ENCODE measurements around the gene SELENOO.
"Not testable (repeated sequence)": the region's sequence is repeated elsewhere in the genome, so short reads cannot be mapped to it uniquely, and the experiment has no call there.

Gene SELENOO

DNA sequence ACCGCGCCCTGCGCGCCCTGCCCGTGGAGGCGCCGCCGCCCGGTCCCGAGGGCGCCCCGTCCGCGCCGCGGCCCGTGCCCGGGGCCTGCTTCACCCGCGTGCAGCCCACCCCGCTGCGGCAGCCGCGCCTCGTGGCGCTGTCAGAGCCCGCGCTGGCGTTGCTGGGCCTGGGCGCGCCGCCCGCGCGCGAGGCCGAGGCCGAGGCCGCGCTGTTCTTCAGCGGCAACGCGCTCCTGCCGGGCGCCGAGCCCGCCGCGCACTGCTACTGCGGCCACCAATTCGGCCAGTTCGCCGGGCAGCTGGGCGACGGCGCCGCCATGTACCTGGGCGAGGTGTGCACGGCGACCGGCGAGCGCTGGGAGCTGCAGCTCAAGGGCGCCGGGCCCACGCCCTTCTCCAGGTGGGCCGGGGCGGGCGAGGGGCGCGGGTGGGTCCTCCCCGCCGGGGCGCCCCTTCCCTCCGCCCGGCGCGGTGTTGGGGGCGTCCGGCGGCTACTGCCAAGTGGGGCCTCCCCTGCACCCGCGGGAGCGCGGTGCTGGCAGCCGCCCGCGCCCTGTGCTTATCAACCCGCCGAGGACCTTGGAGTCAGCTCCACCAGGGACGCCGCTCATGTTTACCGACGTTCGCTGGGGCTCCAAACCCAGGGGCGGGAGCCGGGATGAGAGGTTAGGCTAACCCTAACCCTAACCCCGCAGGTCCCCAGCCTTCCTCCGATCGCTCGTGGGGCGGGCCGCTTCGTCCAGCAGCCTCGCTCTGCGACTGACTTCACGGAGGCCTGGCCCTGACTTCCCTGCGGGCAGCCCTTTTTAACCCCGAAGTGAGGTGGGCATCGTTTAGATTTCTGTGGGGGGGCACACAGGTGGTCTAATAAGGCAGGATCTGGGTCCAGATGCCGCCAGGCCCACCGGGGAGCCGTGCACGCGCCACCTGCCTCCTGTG lies 649 bp downstream of the SELENOO start:
- DNase-seq, result no peak

DNA sequence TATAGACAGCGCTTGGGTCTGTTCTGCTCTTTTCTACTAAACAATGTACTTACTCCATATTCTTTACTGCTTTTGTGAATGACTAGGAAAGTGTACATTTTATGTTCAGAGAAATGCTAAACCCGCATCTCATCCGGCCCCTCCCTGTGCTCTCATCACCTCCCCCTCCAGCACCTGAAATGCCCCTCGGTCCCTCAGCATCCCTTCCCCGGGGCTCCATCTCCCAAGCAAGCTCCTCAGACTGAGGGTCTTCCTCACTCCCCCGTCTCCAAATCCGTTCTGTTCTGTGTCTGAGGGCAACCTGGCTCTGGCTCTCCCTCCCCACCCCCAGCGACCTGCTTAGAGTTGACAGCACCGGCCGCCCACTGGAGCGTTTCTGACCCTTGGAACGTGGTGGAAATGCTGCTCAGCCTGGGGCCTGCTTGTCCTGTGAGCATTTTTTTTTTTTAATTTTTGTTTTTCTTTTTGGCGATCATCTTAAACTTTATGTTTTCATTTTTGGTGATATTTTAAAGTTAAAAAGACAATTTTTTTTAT lies 1.4 kb downstream of the SELENOO start:
- no peak for DNase-seq

DNA sequence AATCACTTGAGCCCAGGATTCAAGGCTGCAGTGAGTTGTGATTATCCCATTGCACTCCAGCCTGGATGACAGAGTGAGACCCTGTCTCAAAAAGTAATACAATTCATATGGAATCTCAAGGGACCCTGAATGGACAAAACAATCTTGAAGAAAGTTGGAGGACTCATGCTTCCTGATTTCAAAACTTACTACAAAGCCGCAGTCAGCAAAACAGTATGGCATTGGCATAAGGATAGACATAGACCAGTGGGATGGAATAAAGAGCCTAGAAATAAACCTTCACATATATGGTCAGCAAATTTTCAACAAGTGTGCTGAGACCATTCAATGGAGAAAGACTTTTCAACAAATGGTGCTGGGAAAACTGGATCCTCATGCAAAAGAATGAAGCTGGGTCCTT lies 2.5 kb downstream of the SELENOO start:
- no peak for DNase-seq

DNA sequence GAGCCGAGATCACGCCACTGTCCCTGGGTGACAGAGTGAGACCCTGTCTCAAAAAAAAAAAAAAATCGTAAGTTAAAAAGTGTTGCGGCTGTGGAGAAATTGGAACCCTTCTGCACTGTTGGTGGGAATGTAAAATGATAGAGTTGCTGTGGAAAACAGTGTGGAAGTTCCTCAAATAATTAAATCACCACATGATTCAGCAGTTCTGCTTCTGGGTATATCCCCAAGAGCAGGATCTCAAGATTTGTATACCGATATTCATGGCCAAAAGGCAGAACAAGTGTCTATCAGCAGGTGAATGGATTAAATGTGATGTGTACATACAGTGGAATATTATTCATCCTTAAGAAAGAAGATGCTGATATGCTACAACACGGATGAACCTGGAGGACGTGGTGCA lies 3.8 kb downstream of the SELENOO start:
- DNase-seq, result no peak

DNA sequence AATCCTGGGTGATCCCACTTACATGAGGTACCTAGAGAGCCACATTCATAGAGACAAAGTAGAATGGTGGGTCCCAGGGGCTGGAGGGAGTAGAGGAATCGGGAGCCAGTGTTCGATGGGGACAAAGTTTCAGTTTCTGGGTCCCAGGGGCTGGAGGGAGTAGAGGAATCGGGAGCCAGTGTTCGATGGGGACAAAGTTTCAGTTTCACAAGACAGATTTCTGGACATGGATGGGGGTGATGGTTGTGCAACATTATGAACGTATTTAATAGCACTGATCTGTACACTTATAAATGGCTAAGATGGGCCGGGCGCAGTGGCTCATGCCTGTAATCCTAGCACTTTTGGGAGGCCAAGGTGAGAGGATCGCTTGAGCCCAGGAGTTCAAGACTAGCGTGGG lies 4.2 kb downstream of the SELENOO start:
- not testable (repeated sequence) for DNase-seq

DNA sequence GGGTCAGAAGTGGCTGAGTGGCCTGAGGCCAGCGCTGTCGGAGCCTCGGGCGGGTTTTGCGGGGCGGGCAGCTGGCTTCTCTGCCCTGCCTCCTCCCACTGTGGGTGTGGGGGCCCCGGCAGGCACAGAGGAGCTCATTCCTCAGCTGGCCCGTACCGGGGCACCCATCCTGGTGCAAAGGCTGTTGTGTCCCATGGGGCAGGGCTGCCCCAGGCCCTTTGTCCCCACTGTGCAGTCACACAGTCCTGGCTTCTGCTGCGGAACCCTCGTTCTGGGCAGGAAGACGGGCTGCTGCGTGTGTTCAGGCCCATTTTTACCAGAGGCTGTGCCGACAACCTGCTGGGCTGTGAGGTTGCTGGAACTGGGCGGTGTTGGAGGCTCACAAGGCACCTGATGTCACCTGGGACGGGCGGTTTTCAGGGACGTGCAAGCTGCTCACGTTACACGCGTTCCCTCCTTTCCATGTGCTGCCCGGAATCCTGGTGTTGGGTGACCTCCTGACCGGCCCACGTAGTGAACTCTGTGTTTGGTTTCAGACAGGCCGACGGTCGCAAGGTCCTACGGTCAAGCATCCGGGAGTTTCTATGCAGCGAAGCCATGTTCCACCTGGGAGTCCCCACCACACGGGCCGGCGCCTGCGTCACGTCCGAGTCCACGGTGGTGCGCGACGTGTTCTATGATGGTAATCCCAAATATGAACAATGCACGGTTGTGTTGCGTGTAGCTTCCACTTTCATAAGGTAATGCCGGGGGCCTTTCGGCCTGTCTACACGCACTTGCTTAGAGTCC lies 5.2 kb downstream of the SELENOO start:
- DNase-seq, result no peak

DNA sequence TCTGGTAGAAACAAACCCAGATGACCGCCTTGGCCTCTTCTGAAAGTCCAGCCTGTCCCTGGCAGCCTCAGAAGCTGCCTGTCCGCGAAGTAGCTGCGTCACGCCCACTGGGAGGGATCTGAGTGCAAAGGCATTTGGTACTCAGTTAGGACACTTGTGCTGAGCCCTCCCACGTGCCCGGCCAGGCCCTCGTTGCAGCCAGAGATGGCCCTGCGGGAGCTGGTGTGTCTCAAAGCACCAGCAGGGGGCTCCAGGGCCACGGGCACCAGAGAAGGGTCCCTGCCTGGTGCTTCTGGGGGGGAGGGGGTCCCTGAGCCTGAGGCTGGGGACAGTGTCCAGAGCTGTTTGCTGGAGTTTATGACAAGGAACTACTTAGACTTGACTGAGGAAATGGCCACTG lies 5.8 kb downstream of the SELENOO start:
- no peak for DNase-seq

DNA sequence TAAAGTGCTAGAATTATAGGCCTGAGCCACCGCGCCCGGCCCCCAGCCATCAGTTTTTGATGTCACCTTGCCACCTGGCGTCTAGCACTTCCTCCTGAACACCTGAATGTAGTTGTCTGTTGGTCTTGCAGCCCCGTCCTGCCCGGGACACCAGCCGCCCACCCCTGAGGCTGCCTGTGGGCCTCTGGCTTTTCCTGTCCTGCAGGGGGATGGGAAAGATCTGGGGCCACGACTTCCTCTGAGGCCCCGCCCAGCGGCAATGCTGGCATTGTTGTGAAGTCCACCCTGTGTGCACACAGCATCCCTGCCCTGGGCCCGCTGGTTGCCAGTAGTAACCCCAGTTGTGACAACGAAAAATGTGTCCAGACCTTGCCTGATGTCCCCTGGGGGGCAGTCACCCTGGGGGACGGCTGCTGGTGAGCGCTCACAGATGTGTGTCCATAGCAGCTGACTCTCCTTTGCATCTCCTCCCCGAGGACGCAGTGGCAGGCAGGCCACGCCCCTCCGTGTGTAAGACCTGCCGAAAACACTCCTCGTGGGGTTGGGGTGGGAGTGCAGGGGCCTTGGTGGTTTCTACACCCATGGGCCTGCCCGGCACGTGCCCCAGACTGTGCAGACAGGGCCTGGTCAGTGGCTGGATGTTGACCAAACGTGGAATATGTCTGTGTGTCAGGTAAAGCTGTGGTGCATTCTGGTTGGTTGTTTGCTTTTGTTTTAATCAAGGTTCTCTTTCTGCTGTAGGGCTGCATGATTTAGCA lies 6.8 kb downstream of the SELENOO start:
- no peak for DNase-seq

DNA sequence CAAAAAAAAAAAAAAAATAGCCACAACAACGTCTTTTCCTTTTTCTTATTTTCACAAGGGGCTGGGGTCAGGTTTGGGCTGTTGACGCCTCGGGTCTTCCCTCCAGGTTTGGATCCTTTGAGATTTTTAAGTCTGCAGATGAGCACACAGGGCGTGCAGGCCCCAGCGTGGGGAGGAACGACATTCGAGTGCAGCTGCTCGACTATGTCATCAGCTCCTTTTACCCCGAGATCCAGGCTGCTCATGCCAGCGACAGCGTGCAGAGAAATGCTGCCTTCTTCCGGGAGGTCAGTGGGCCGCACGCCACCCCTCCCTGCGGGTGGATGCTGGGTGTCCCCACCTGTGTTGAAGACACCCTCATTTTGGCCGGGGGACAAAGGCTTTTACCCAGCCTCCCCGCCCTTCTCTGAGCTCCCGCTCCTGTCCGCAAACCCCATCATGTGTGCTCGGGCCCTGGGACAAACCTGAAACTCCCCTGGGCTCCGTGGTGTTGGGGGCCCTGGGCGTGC lies 7.7 kb downstream of the SELENOO start:
- DNase-seq, result no peak

DNA sequence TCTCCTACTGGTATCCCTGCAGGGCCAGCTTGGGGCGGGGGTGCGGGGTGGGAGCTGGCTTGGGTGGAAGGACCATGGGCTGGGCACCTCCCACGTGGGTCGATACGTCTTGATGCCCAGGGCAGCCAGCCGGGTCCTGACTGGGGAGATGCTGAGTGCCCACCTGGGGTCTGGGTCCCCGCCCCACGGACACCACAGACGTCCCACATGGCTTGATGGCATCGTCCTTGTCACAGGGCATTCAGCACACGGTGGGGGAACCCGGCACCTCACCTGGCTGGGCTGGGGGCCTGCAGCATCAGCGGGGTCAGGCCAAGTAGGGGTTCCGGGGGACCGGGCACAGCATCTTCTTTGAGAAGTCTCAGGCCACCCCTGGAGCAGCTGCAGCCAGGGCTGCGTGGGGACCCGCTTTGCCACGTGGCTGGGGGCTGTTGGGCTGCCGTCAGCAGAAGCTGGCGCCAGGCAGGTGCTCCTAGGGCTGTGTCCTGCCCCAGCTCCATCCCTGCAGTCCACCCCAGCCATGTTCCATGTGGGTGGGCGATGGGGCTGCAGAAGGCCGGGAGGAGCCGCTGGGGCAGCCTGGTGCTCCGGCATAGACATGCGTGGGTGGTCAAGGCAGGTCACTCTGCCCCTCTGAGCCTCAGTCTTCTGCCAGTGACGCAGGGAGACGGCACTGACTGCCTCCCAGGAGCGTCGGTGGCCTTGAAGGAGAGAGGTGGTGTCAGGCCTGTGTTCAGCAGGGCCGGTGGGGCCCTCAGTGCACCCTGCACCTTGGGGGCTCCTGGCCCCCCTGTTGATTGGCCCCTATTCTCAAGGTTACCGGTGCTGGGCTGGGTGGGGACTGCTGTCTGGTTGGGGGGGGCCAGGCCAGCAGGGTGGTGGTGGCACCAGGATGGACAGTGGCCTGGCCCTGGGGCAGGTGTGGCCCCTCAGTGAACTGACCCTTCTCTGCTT lies 8.4 kb downstream of the SELENOO start:
- DNase-seq, result no peak

DNA sequence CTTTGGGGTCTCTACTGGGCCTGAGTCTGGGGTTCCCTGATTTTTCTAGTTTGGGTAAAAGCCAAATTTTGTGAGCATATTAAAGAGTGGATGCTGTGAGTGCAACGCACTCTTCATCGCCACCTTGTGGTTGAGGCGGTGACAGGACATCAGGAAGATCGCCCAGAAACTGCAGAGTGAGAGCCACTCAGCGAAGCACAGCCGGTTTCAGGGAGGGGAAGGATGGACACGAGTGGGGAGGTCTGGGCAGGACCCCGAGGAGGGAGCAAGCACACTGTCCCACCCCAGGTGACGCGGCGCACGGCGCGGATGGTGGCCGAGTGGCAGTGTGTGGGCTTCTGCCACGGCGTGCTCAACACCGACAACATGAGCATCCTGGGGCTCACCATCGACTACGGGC lies 9.1 kb downstream of the SELENOO start:
- peak; percentile 60 to 68 for DNase-seq

DNA sequence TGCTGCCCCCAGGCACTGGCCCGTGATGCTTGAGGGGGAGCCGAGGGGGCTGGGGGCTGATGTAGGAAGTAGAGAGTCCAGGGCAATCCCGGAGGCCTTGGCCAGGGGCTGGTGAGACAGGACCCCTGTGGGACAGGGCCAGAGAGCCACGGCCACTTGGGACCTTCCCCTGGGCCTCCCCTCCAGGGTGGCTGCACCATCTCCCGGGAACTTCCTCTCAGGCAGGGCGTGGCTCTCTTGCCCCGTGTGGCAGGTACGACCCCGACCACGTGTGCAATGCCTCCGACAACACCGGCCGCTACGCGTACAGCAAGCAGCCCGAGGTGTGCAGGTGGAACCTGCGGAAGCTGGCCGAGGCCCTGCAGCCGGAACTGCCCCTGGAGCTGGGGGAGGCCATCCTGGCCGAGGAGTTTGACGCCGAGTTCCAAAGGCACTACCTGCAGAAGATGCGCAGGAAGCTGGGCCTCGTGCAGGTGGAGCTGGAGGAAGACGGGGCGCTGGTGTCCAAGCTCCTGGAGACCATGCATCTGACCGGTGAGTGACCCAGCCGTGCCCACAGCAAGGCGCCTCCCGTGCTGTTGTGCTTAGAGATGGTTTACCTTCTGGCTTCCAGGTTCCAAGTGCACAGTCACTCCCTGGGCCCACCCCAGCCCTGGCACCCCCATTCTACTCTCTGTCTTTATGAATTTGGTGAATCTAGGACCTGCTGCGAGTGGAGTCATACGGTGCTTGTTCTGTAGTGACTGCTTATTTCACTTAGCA lies 9.7 kb downstream of the SELENOO start:
- DNase-seq, result no peak

DNA sequence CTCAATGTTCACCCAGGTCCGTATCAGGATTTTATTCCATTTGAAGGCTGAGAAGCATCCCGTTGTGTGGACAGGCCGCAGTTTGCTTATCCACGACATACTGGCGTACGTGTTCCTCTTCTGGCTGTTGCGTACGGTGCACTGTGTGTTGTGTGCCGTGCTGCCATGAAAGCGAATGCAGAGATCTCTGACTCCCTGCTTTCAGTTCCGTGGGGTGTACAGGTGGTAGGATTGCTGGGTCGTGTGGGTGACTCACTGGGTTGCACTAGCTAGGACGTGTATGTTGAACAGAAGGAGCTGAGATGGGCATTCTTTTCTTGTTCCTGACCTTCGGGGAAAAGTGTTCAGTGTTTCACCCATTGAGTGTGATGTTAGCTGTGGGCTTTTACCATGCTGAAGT lies 10.3 kb downstream of the SELENOO start:
- DNase-seq, result no peak

DNA sequence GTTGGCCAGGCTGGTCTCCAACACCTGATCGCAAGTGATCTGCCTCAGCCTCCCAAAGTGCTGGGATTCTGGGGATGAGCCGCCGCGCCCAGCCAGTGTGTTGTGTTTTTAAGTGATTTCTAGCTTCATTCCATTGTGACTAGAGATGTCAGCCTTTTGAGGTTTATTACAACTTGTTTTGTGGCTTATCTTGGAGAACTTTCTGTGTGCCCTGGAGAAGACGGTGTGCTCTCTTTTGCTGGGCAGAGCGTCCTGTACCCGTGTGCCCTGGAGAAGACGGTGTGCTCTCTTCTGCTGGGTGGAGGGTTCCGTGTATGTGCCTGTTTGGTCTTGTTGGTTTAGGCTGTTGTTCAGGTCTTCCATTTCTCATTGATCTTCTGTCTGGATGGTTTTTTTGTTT lies 12.5 kb downstream of the SELENOO start:
- no peak for DNase-seq

DNA sequence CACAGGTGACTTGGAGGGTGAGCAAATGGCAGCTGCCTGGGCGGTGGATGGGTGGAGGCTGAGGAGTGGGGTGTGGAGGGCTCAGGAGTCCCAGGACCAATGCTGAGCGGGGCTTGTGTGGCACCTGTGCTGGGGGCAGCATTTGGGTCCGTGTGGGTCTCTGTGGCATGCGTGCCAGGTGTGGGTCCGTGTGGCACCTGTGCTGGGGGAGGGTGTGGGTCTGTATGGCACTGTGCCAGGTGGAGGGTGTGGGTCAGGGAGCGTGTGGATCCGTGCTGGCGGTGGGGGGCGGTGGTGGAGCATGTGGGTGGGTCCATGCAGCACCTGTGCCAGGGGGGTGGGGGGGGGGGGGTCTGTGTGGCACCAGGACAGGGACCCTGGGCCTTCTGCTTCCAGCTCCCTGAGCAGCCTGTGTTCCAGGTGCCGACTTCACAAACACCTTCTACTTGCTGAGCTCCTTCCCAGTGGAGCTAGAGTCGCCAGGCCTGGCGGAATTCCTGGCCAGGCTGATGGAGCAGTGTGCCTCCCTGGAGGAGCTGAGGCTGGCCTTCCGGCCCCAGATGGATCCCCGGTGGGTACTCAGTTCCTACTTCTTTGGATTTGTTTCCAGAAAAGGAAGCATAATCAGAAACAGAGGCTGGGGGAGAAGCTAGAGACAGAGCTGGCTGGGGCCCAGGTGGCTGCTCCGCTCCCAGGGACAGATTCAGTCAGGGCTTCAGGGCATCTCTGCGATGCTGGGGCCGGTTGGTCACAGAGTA lies 14.7 kb downstream of the SELENOO start:
- DNase-seq, result no peak

DNA sequence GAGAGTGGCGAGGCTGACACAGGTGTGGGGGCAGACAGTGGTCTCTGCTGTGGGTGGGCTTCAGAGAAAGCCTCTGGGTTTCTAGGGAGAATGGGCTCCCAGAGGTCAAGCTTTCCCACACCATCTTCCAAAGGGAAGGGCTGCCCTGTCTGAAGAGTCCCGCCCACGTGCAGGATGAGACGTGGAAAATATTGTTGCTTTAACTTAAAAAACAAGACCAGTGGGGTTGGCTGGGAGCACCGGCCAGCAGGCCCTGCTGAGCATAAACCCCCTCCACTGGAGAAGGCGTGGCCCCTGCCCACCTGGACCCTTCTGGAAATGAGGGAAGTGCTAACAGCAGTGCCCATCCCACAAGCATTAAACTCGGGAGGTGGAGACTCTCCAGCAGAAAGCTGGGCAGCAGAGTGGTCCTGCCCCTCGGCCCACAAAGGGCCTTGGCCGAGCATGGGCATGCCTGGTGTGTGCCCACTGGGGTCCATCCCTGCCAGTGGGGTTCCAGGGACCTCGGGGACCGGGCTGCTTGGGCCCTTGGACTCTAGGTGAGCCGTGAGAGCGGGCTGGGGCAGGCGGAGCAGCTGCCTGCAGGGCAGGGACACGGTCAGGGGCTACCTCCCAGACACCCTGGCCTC lies 15.4 kb downstream of the SELENOO start:
- DNase-seq, result no peak

DNA sequence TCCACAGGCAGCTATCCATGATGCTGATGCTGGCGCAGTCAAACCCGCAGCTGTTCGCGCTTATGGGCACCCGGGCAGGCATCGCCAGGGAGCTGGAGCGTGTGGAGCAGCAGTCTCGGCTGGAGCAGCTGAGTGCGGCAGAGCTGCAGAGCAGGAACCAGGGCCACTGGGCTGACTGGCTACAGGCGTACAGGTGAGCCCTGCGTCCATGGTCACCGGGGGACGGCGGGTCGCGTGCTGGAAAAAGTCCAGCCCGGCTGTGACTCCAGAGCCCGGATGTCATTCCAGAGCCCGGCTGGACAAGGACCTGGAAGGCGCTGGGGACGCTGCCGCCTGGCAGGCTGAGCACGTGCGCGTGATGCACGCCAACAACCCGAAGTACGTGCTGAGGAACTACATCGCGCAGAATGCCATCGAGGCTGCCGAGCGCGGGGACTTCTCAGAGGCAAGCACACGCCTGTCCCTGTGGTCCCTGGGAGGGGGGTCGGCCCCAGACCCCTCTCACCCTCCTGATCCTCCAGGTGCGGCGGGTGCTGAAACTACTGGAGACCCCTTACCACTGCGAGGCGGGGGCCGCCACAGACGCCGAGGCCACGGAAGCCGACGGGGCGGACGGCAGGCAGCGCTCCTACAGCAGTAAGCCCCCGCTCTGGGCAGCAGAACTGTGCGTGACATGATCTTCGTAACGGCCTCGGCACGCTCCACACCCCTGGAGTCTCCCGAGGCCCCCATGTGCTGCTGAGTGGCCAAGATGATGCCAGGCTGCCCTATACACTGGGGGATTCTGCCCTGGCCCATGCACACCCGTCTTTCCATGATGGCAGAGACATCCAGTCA lies 16.1 kb downstream of the SELENOO start:
- DNase-seq, result no peak

DNA sequence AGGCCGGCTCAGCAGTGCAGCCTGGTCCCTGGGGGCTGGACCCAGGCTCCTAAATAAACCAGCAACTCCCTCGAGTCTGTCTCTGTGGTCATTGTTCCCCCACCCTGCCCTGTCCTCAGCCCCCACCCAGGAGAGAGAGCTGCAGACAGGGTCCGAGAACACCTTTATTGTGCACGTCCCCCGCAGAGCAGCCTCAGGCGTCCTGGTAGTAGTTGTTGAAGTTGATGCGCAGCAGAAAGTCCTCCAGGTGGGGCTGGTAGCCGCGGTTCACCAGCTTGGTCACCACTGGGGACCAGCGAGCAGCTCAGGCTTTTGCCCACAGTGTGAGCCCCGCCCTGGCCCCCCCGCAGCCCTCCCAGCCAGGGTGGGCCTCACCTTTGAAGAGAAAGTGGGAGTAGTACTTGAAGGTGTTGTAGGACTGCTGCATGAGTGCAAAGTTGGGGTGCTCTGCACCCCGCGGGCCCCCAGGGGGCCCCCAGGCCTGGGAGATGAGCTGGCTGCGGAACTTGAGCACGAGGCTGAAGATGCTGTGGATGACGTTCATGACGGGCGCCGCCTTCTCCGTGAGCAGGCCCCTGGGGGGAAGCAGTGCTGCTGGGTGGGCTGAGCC lies 16.8 kb downstream of the SELENOO start:
- DNase-seq, result no peak

All from stimulated activated CD4-positive, alpha-beta T cell treated with anti-CD3 and anti-CD28 coated beads, Interleukin-4, amount 100 ng/mL, for 4 hours (primary cell).